Measurements from ENCODE around the gene ACSF2.

GRCh38 chr17:50386510-50386909 is 39.5 kb upstream of the ACSF2 start:
- TF ChIP-seq CTCF (IDR thresholded peaks at IDR 0.05; ENCODE audit: low read length) = no peak
- TF ChIP-seq EZH2phosphoT487 (IDR thresholded peaks at IDR 0.05; ENCODE audit: low read length) = no peak
- no peak for TF ChIP-seq EZH2 (optimal IDR thresholded peaks at IDR 0.05; ENCODE audit: low read depth, low read length)
